DOHH2 (cell line): ENCODE data around the gene AKAP11.

Experiments
- H3F3A ChIP-seq: fragments of 200-600 bp; sonication (generic), shearing (Covaris generic); 2 replicates; pipeline ENCODE4 v1.6.0; 2016; ENCODE audit warnings: antibody characterized with exemption, mild to moderate bottlenecking; ENCODE audit not compliant: control insufficient read depth, insufficient read depth
- H3K27ac ChIP-seq: fragments of 200-600 bp; sonication (generic); 2 replicates; pipeline ENCODE4 v1.5.1; 2014; ENCODE audit warnings: low read depth, mild to moderate bottlenecking, low read length, moderate library complexity
- H3K27me3 ChIP-seq: fragments of 200-600 bp; sonication (generic); 2 replicates; pipeline ENCODE4 v1.6.1; 2014; ENCODE audit warnings: mild to moderate bottlenecking, low read length, mixed read lengths; ENCODE audit not compliant: control insufficient read depth
- H3K36me3 ChIP-seq: fragments of 200-600 bp; sonication (generic); 2 replicates; pipeline ENCODE4 v1.6.1; 2014; ENCODE audit warnings: mild to moderate bottlenecking, low read length, moderate library complexity, mixed read lengths; ENCODE audit not compliant: control insufficient read depth
- H3K4me1 ChIP-seq: fragments of 200-600 bp; sonication (generic); 2 replicates; pipeline ENCODE4 v1.6.1; 2014; ENCODE audit warnings: mild to moderate bottlenecking, low read length, mixed read lengths; ENCODE audit not compliant: control insufficient read depth
- H3K4me2 ChIP-seq: fragments of 200-600 bp; sonication (generic); 2 replicates; pipeline ENCODE4 v1.6.0; 2014; ENCODE audit warnings: mild to moderate bottlenecking, low read length, moderate library complexity
- H3K4me3 ChIP-seq: fragments of 200-600 bp; sonication (generic); 2 replicates; pipeline ENCODE4 v1.5.1; 2014; ENCODE audit warnings: mild to moderate bottlenecking, low read length, mixed read lengths
- H3K79me2 ChIP-seq: fragments of 200-600 bp; sonication (generic); 2 replicates; pipeline ENCODE4 v1.6.1; 2014; ENCODE audit warnings: mild to moderate bottlenecking, low read length, mixed read lengths; ENCODE audit not compliant: control insufficient read depth
- H3K9me2 ChIP-seq: fragments of 200-600 bp; sonication (generic); replicated peaks from 2 replicates; pipeline ENCODE4 v1.6.1; 2014; ENCODE audit warnings: mild to moderate bottlenecking, low read length, mixed read lengths; ENCODE audit not compliant: control insufficient read depth
- H3K9me3 ChIP-seq: fragments of 200-600 bp; sonication (generic); 2 replicates; pipeline ENCODE4 v1.6.1; 2014; ENCODE audit warnings: antibody characterized with exemption, low read length, mixed read lengths; ENCODE audit not compliant: control insufficient read depth, insufficient read depth
- H4K20me1 ChIP-seq: fragments of 200-600 bp; sonication (generic); 2 replicates; pipeline ENCODE4 v1.6.0; 2014; ENCODE audit warnings: low read depth, mild to moderate bottlenecking, antibody characterized with exemption, low read length, moderate library complexity; ENCODE audit not compliant: control insufficient read depth, insufficient read depth
- CTCF ChIP-seq: fragments of 200-600 bp; sonication (generic); IDR thresholded peaks from one replicate; pipeline ENCODE4 v1.5.1; 2014; ENCODE audit warnings: antibody characterized with exemption, mild to moderate bottlenecking, low read depth, low read length; ENCODE audit not compliant: poor library complexity, severe bottlenecking
- EZH2phosphoT487 ChIP-seq: fragments of 200-600 bp; sonication (generic); IDR thresholded peaks from 2 replicates; pipeline ENCODE4 v1.6.1; 2017; ENCODE audit warnings: borderline replicate concordance, mild to moderate bottlenecking, antibody characterized with exemption, low read length, moderate library complexity, mixed read lengths

Gene AKAP11

GRCh38 chr13:42320375-42320787, 48.4 kb downstream of the AKAP11 start:
- Histone ChIP-seq H3K36me3 (peaks cover 41% of the 10 kb centered on the region), H3K9me3 (no peaks in the 10 kb centered on the region), H3K4me1 (no peaks in the 10 kb centered on the region), H3K27me3 (no peaks in the 10 kb centered on the region), H3K27ac (no peak overlapping the region), H4K20me1 (no peaks in the 10 kb centered on the region), H3K4me3 (no peak overlapping the region), H3F3A (no peaks in the 10 kb centered on the region), H3K9me2 (no peaks in the 10 kb centered on the region), H3K79me2 (no peaks in the 10 kb centered on the region), H3K4me2 (no peak overlapping the region)
- TF ChIP-seq EZH2phosphoT487, result no peak
- TF ChIP-seq CTCF, result no peak

- no peaks in the 10 kb centered on the region for H3K4me1 ChIP-seq
- H3K9me2 ChIP-seq, result no peaks in the 10 kb centered on the region
- TF ChIP-seq CTCF (no peak), EZH2phosphoT487 (no peak)
- H3K4me2 ChIP-seq, result no peak overlapping the region
- no peaks in the 10 kb centered on the region for H3K9me3 ChIP-seq
- H3K36me3 ChIP-seq, result peaks cover 27% of the 10 kb centered on the region
- no peaks in the 10 kb centered on the region for H3F3A ChIP-seq
- H4K20me1 ChIP-seq, result no peaks in the 10 kb centered on the region
- H3K27ac ChIP-seq, result no peak overlapping the region
- no peaks in the 10 kb centered on the region for H3K79me2 ChIP-seq
- no peaks in the 10 kb centered on the region for H3K27me3 ChIP-seq
- H3K4me3 ChIP-seq, result no peak overlapping the region
Measured at GRCh38 chr13:42322806-42323205, 50.9 kb downstream of the AKAP11 start.

- peaks cover 14% of the 10 kb centered on the region for H3K36me3 ChIP-seq
- no peaks in the 10 kb centered on the region for H3F3A ChIP-seq
- H3K27ac ChIP-seq, result no peak overlapping the region
- no peaks in the 10 kb centered on the region for H3K9me3 ChIP-seq
- no peaks in the 10 kb centered on the region for H3K79me2 ChIP-seq
- H3K9me2 ChIP-seq, result no peaks in the 10 kb centered on the region
- H3K4me1 ChIP-seq, result no peaks in the 10 kb centered on the region
- no peak overlapping the region for H3K4me3 ChIP-seq
- H3K27me3 ChIP-seq, result no peaks in the 10 kb centered on the region
- TF ChIP-seq CTCF (no peak), EZH2phosphoT487 (no peak)
- H3K4me2 ChIP-seq, result no peak overlapping the region
- H4K20me1 ChIP-seq, result no peaks in the 10 kb centered on the region
Measured at GRCh38 chr13:42324704-42325103, 52.8 kb downstream of the AKAP11 start.

- Histone ChIP-seq H3K4me1 (no peaks in the 10 kb centered on the region), H3K9me2 (no peaks in the 10 kb centered on the region), H4K20me1 (no peaks in the 10 kb centered on the region), H3F3A (no peaks in the 10 kb centered on the region), H3K4me2 (no peak overlapping the region), H3K4me3 (no peak overlapping the region), H3K27ac (no peak overlapping the region), H3K79me2 (no peaks in the 10 kb centered on the region), H3K9me3 (no peaks in the 10 kb centered on the region), H3K27me3 (no peaks in the 10 kb centered on the region), H3K36me3 (no peaks in the 10 kb centered on the region)
- TF ChIP-seq CTCF, result no peak
- no peak for TF ChIP-seq EZH2phosphoT487
Measured at GRCh38 chr13:42327725-42328124, 55.8 kb downstream of the AKAP11 start.
